Measurements from ENCODE around the gene SCN5A. TPM values are rescaled to one million over a fixed set of nuclear protein-coding genes. Genes with fewer than 3 reads are reported as not detected.
A peak's percentile ranks its signal among the peaks of the same experiment; 100 is the strongest.

Gene SCN5A
- total and polyA plus RNA-seq, 2 of the 8 experiments (the other 6 are each of a cell fraction or from before 2014, with no cell fraction given), result 4.8 to 11.4 TPM

- H2AK5ac ChIP-seq (ENCODE audit: low read depth, low read length), result no peak overlapping the region; the same call in 1 of the 2 replicates
- CTCF ChIA-PET (ENCODE audit: partially characterized antibody), result interaction anchor here (2.1 to 30.9 kb wide), 4 partner anchors 0 to 115 kb away, joined by 14 to 538 read pairs (median 522); partner anchors contain the start of gene SCN5A
- H4K91ac ChIP-seq (replicated peaks; ENCODE audit: insufficient read length, low read length), result peak overlapping the region; percentile 4
- FAIRE-seq (no peak), DNase-seq (ENCODE audit: low read depth in 1 of 2, low spot score in 2 of 2) (no peak)
- no peaks in the 10 kb centered on the region for H3K9me3 ChIP-seq (ENCODE audit: insufficient read depth in 2 of 2, low read depth in 1 of 2, low read length in 1 of 2)
- H2BK12ac ChIP-seq (ENCODE audit: low read depth, low read length), result peak overlapping the region; percentile 87
- no peak overlapping the region for H2BK120ac ChIP-seq (replicated peaks; ENCODE audit: low read depth, low read length)
- no peak overlapping the region for H3K23ac ChIP-seq (ENCODE audit: insufficient read length)
- no peak overlapping the region for H3K9ac ChIP-seq (replicated peaks in 1 of 4; ENCODE audit: extremely low read depth in 1 of 4, low read depth in 3 of 4, low read length in 3 of 4)
- H2AFZ ChIP-seq (ENCODE audit: low read length), result no peak overlapping the region
- H3K18ac ChIP-seq (ENCODE audit: extremely low read depth, low read length), result no peak overlapping the region; the same call in 1 of the 2 replicates
- peaks cover 10 to 35% (median 16%) of the 10 kb centered on the region in 4 experiments for H3K4me1 ChIP-seq (replicated peaks in 1 of 4; ENCODE audit: control insufficient read depth in 3 of 4, insufficient read depth in 4 of 4, low read length in 3 of 4)
- H3K23me2 ChIP-seq (ENCODE audit: low read depth, low read length), result no peaks in the 10 kb centered on the region; the same call in 1 of the 2 replicates
- H3K4ac ChIP-seq (replicated peaks; ENCODE audit: insufficient read length, low read depth, low read length), result no peak overlapping the region
- no peaks in the 10 kb centered on the region for H3K79me2 ChIP-seq (ENCODE audit: control insufficient read depth in 1 of 2, insufficient read depth in 2 of 2, low read length in 2 of 2)
- H2BK5ac ChIP-seq (ENCODE audit: low read depth, low read length), result 0 out of 2 replicates have a peak overlapping the region, but pooled peaks have one; percentile 60
- H3K56ac ChIP-seq (replicated peaks; ENCODE audit: insufficient read length, low read depth, low read length), result no peak overlapping the region
- 92% methylated on average over 6 of the region's 6 CpGs; no CpG with 5 or more reads in 1 of the 2 experiments for WGBS, 2 experiments (ENCODE audit: extremely low coverage in 1 of 2, insufficient coverage in 1 of 2, insufficient read length in 1 of 2, insufficient replicate concordance in 2 of 2, low coverage in 1 of 2, low lambda C conversion rate in 2 of 2, missing lambda C conversion rate in 1 of 2)
- no peak for TF ChIP-seq CBX8 (IDR thresholded peaks at IDR 0.05; ENCODE audit: borderline replicate concordance, low read depth, low read length)
- TF ChIP-seq MAFK (IDR thresholded peaks at IDR 0.05; ENCODE audit: low read depth, low read length), result no peak
- no peak for TF ChIP-seq SIX5 (IDR thresholded peaks at IDR 0.05; ENCODE audit: low read depth, low read length)
- no peak for TF ChIP-seq POLR2A (IDR thresholded peaks at IDR 0.05; ENCODE audit: control extremely low read depth in 1 of 2, low read depth in 2 of 2, low read length in 2 of 2)
- no peak for TF ChIP-seq CHD2 (IDR thresholded peaks at IDR 0.05; ENCODE audit: low read length)
- TF ChIP-seq CEBPB (IDR thresholded peaks at IDR 0.05; ENCODE audit: low read depth, low read length), result no peak
- TF ChIP-seq KDM4A (IDR thresholded peaks at IDR 0.05; ENCODE audit: low read depth, low read length, severe bottlenecking), result no peak
- no peak for TF ChIP-seq SP1 (IDR thresholded peaks at IDR 0.05; ENCODE audit: low read depth, low read length)
- TF ChIP-seq CTBP2 (IDR thresholded peaks at IDR 0.05; ENCODE audit: borderline replicate concordance, insufficient read depth, insufficient read length, low read length), result no peak
- no peak for TF ChIP-seq CTCF (IDR thresholded peaks at IDR 0.05; ENCODE audit: control extremely low read depth in 1 of 3, insufficient read depth in 1 of 3, low read depth in 1 of 3, low read length in 3 of 3)
- H3K27ac ChIP-seq (ENCODE audit: low read depth, low read length), result no peak overlapping the region
- no peak overlapping the region for H3K4me2 ChIP-seq (ENCODE audit: insufficient read depth in 1 of 2, low read depth in 2 of 2, low read length in 2 of 2)
- peak overlapping the region; percentile 61; the same call in 1 of the 2 replicates for H2BK15ac ChIP-seq (ENCODE audit: low read length)
- no peaks in the 10 kb centered on the region for H3K27me3 ChIP-seq (replicated peaks in 1 of 4; ENCODE audit: control insufficient read depth in 3 of 4, extremely low read depth in 1 of 4, insufficient read depth in 3 of 4, low read length in 3 of 4)
- POLR2A ChIA-PET (ENCODE audit: partially characterized antibody), result interaction anchor here (0.9 to 1.5 kb wide), 2 partner anchors 9 to 19 kb away, joined by 3 read pairs; no protein-coding TSS in a partner anchor
- no peak overlapping the region for H3K4me3 ChIP-seq (ENCODE audit: extremely low read depth in 1 of 4, insufficient read depth in 2 of 4, low read depth in 3 of 4, low read length in 4 of 4)
- H3K79me1 ChIP-seq (ENCODE audit: low read depth, low read length), result 0 out of 2 replicates have a peak, but pooled peaks cover 3% of the 10 kb centered on the region
- no peak overlapping the region; the same call in 1 of the 2 replicates for H2BK20ac ChIP-seq (ENCODE audit: low read length)
- H4K5ac ChIP-seq (ENCODE audit: insufficient read length, low read depth, low read length), result no peak overlapping the region
- no peak overlapping the region for H4K8ac ChIP-seq (ENCODE audit: extremely low read depth, insufficient read depth, low read length)
- no peaks in the 10 kb centered on the region for H3K36me3 ChIP-seq (ENCODE audit: control insufficient read depth in 2 of 4, insufficient read depth in 4 of 4, low read length in 3 of 4)
- peaks cover 0 to 4% of the 10 kb centered on the region in 2 experiments for H4K20me1 ChIP-seq (replicated peaks in 1 of 2; ENCODE audit: control insufficient read depth in 1 of 2, insufficient read depth in 2 of 2, low read length in 2 of 2)
- no peak overlapping the region for H3K14ac ChIP-seq (ENCODE audit: insufficient read length)
Observed at GRCh38 chr3:38636881-38637280, 12.6 kb downstream of the SCN5A start.
